GM19397 (cell line): ENCODE results near the gene EEFSEC.

ENCODE experiments used
- ATAC-seq: cut with Tn5 transposase; IDR thresholded peaks from one replicate; pipeline ENCODE4 v1.9.1; 2021; ENCODE audit warnings: mild to moderate bottlenecking, moderate library complexity; ENCODE audit not compliant: unreplicated experiment

Gene EEFSEC

GRCh38 chr3:128380719-128381118 lies 227.4 kb downstream of the EEFSEC start:
- no peak for ATAC-seq

- no peak for ATAC-seq
Measured at GRCh38 chr3:128381609-128382008, 228.3 kb downstream of the EEFSEC start.

GRCh38 chr3:128382221-128382807 lies 229.0 kb downstream of the EEFSEC start:
- ATAC-seq: no peak

GRCh38 chr3:128383316-128384235 lies 230.3 kb downstream of the EEFSEC start:
- no peak for ATAC-seq

- no peak for ATAC-seq
Measured at GRCh38 chr3:128385080-128385832, 232.0 kb downstream of the EEFSEC start.

- no peak for ATAC-seq
Measured at GRCh38 chr3:128388932-128389331, 235.7 kb downstream of the EEFSEC start.

GRCh38 chr3:128390867-128391266 lies 237.6 kb downstream of the EEFSEC start:
- ATAC-seq: no peak

- ATAC-seq: no peak
Measured at GRCh38 chr3:128392021-128392420, 238.7 kb downstream of the EEFSEC start.

- ATAC-seq: no peak
Measured at GRCh38 chr3:128392818-128393544, 239.7 kb downstream of the EEFSEC start.

GRCh38 chr3:128394033-128394432 lies 240.8 kb downstream of the EEFSEC start:
- no peak for ATAC-seq

GRCh38 chr3:128395046-128395445 lies 241.8 kb downstream of the EEFSEC start:
- no peak for ATAC-seq

- no peak for ATAC-seq
Measured at GRCh38 chr3:128395500-128396162, 242.3 kb downstream of the EEFSEC start.

GRCh38 chr3:128397484-128397883 lies 244.2 kb downstream of the EEFSEC start:
- ATAC-seq: no peak

GRCh38 chr3:128398586-128398985 lies 245.3 kb downstream of the EEFSEC start:
- no peak for ATAC-seq

GRCh38 chr3:128399221-128399915 lies 246.1 kb downstream of the EEFSEC start:
- no peak for ATAC-seq

- no peak for ATAC-seq
Measured at GRCh38 chr3:128400671-128401070, 247.4 kb downstream of the EEFSEC start.

- ATAC-seq: no peak
Measured at GRCh38 chr3:128402319-128402718, 249.0 kb downstream of the EEFSEC start.

GRCh38 chr3:128402998-128403397 lies 249.7 kb downstream of the EEFSEC start:
- no peak for ATAC-seq

GRCh38 chr3:128404276-128405068 lies 251.2 kb downstream of the EEFSEC start:
- no peak for ATAC-seq
